ENCODE measurements around the gene WWOX.

The WWOX gene

GRCh38 chr16:78200623-78201096 is 101.2 kb downstream of the WWOX start:
- TF ChIP-seq ZNF274 (IDR thresholded peaks at IDR 0.05; ENCODE audit: low read depth, low read length) = no peak

GRCh38 chr16:78205506-78205905 is 106.1 kb downstream of the WWOX start:
- H3K4me3 ChIP-seq (ENCODE audit: low read length) = no peak overlapping the region
- no peak for TF ChIP-seq ZNF274 (IDR thresholded peaks at IDR 0.05; ENCODE audit: low read depth, low read length)

More at GRCh38 chr16:78200623-78201096, 101.2 kb downstream of the WWOX start:
- H3K4me3 ChIP-seq (ENCODE audit: low read length) = no peak overlapping the region

- TF ChIP-seq ZNF274 (IDR thresholded peaks at IDR 0.05; ENCODE audit: low read depth, low read length) = no peak
These were observed 107.3 kb downstream of the WWOX start for GRCh38 chr16:78206623-78207223.

GRCh38 chr16:78209951-78210661 is 110.7 kb downstream of the WWOX start:
- no peak overlapping the region for H3K4me3 ChIP-seq (ENCODE audit: low read length)
- TF ChIP-seq ZNF274 (IDR thresholded peaks at IDR 0.05; ENCODE audit: low read depth, low read length) = no peak

More at GRCh38 chr16:78206623-78207223, 107.3 kb downstream of the WWOX start:
- H3K4me3 ChIP-seq (ENCODE audit: low read length) = no peak overlapping the region

GRCh38 chr16:78211020-78211599 is 111.7 kb downstream of the WWOX start:
- H3K4me3 ChIP-seq (ENCODE audit: low read length) = no peak overlapping the region
- no peak for TF ChIP-seq ZNF274 (IDR thresholded peaks at IDR 0.05; ENCODE audit: low read depth, low read length)

GRCh38 chr16:78211946-78212345 is 112.5 kb downstream of the WWOX start:
- H3K4me3 ChIP-seq (ENCODE audit: low read length) = no peak overlapping the region
- TF ChIP-seq ZNF274 (IDR thresholded peaks at IDR 0.05; ENCODE audit: low read depth, low read length) = no peak

- no peak overlapping the region for H3K4me3 ChIP-seq (ENCODE audit: low read length)
These were observed 113.2 kb downstream of the WWOX start for GRCh38 chr16:78212674-78213073.

GRCh38 chr16:78213751-78214150 is 114.3 kb downstream of the WWOX start:
- TF ChIP-seq ZNF274 (IDR thresholded peaks at IDR 0.05; ENCODE audit: low read depth, low read length) = no peak
- no peak overlapping the region for H3K4me3 ChIP-seq (ENCODE audit: low read length)

More at GRCh38 chr16:78212674-78213073, 113.2 kb downstream of the WWOX start:
- no peak for TF ChIP-seq ZNF274 (IDR thresholded peaks at IDR 0.05; ENCODE audit: low read depth, low read length)

GRCh38 chr16:78215222-78215621 is 115.8 kb downstream of the WWOX start:
- no peak for TF ChIP-seq ZNF274 (IDR thresholded peaks at IDR 0.05; ENCODE audit: low read depth, low read length)
- H3K4me3 ChIP-seq (ENCODE audit: low read length) = no peak overlapping the region

GRCh38 chr16:78216166-78216745 is 116.8 kb downstream of the WWOX start:
- TF ChIP-seq ZNF274 (IDR thresholded peaks at IDR 0.05; ENCODE audit: low read depth, low read length) = no peak
- no peak overlapping the region for H3K4me3 ChIP-seq (ENCODE audit: low read length)

GRCh38 chr16:78217276-78217675 is 117.8 kb downstream of the WWOX start:
- no peak for TF ChIP-seq ZNF274 (IDR thresholded peaks at IDR 0.05; ENCODE audit: low read depth, low read length)
- H3K4me3 ChIP-seq (ENCODE audit: low read length) = no peak overlapping the region

- no peak for TF ChIP-seq ZNF274 (IDR thresholded peaks at IDR 0.05; ENCODE audit: low read depth, low read length)
- H3K4me3 ChIP-seq (ENCODE audit: low read length) = no peak overlapping the region
These were observed 118.8 kb downstream of the WWOX start for GRCh38 chr16:78218279-78218678.

- no peak for TF ChIP-seq ZNF274 (IDR thresholded peaks at IDR 0.05; ENCODE audit: low read depth, low read length)
- no peak overlapping the region for H3K4me3 ChIP-seq (ENCODE audit: low read length)
These were observed 119.6 kb downstream of the WWOX start for GRCh38 chr16:78218856-78219651.

GRCh38 chr16:78220571-78220970 is 121.1 kb downstream of the WWOX start:
- no peak overlapping the region for H3K4me3 ChIP-seq (ENCODE audit: low read length)
- no peak for TF ChIP-seq ZNF274 (IDR thresholded peaks at IDR 0.05; ENCODE audit: low read depth, low read length)

Measured in GM08714 (cell line).